Left lobe of liver (tissue), 1 donor: ENCODE measurements around the gene PIP4K2B. TPM values are rescaled to one million over a fixed set of nuclear protein-coding genes. Genes with fewer than 3 reads are reported as not detected.

Source experiments
- total RNA-seq: library from RNA; stranded (reverse); gene quantifications from one replicate; pipeline ENCODE4 v1.2.1, GENCODE V29; 2021
- donor health status: DM: no; HTN: yes; CAD: no.

Gene PIP4K2B
- total RNA-seq, 1 donor from 2014 or later: 19.8 TPM

Other genes with a start within 250 kb of the PIP4K2B start
- gene SRCIN1, start 193.6 kb downstream of the PIP4K2B start, total RNA-seq: 19.3 TPM
- 2.7 TPM for gene EPOP, start 124.6 kb downstream of the PIP4K2B start, total RNA-seq
- gene MLLT6, start 94.3 kb downstream of the PIP4K2B start, total RNA-seq: 29.5 TPM
- gene CISD3, start 69.2 kb downstream of the PIP4K2B start, total RNA-seq: 81.9 TPM
- gene PCGF2, start 51.2 kb downstream of the PIP4K2B start, total RNA-seq: 4.4 TPM
- gene PSMB3, start 46.8 kb downstream of the PIP4K2B start, total RNA-seq: 98.2 TPM
- gene CWC25, start 25.8 kb upstream of the PIP4K2B start, total RNA-seq: 11.2 TPM
- gene RPL23, start 54.2 kb upstream of the PIP4K2B start, total RNA-seq: 371 TPM
- gene LASP1, start 70.5 kb upstream of the PIP4K2B start, total RNA-seq: 58.5 TPM
- 0.08 TPM for gene FBXO47, start 167.8 kb upstream of the PIP4K2B start, total RNA-seq